ENCODE results near the gene LEKR1. TPM values are rescaled to one million over a fixed set of nuclear protein-coding genes. Genes with fewer than 3 reads are reported as not detected.
"Not testable (repeated sequence)": the region's sequence is repeated elsewhere in the genome, so short reads cannot be mapped to it uniquely, and the experiment has no call there.

Gene LEKR1
- total and polyA plus RNA-seq, 7 donors: 0.12 to 0.79 (median 0.32) TPM; not detected in 2

GRCh38 chr3:156873906-156874305 is 47.8 kb downstream of the LEKR1 start:
- TF ChIP-seq, protein P1, sequence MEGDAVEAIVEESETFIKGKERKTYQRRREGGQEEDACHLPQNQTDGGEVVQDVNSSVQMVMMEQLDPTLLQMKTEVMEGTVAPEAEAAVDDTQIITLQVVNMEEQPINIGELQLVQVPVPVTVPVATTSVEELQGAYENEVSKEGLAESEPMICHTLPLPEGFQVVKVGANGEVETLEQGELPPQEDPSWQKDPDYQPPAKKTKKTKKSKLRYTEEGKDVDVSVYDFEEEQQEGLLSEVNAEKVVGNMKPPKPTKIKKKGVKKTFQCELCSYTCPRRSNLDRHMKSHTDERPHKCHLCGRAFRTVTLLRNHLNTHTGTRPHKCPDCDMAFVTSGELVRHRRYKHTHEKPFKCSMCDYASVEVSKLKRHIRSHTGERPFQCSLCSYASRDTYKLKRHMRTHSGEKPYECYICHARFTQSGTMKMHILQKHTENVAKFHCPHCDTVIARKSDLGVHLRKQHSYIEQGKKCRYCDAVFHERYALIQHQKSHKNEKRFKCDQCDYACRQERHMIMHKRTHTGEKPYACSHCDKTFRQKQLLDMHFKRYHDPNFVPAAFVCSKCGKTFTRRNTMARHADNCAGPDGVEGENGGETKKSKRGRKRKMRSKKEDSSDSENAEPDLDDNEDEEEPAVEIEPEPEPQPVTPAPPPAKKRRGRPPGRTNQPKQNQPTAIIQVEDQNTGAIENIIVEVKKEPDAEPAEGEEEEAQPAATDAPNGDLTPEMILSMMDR (IDR thresholded peaks at IDR 0.05): no peak
- Histone ChIP-seq H3K27me3 (ENCODE audit: insufficient read depth in 3 of 3, low read length in 2 of 3) (no peaks in the 10 kb centered on the region), H3K4me1 (no peaks in the 10 kb centered on the region), H3K36me3 (ENCODE audit: insufficient read depth in 1 of 2, low read depth in 1 of 2) (no peaks in the 10 kb centered on the region), H3K4me3 (no peak overlapping the region), H3K27ac (no peak overlapping the region), H3K9me3 (peaks cover 32% of the 10 kb centered on the region)
- DNase-seq (no peak), ATAC-seq (no peak)
- 71 to 86% (median 79%) methylated on average over 1 of the region's 1 CpG for WGBS, 3 donors
- intact Hi-C loops (cut with DNase I): no loop called here

- H3K27ac ChIP-seq; DNase-seq; H3K36me3 ChIP-seq (ENCODE audit: insufficient read depth in 1 of 2, low read depth in 1 of 2); ATAC-seq; H3K9me3 ChIP-seq; H3K4me3 ChIP-seq; H3K27me3 ChIP-seq (ENCODE audit: insufficient read depth in 3 of 3, low read length in 2 of 3); intact Hi-C loops (cut with DNase I); H3K4me1 ChIP-seq: not testable (repeated sequence)
- WGBS, 3 donors: 93 to 97% (median 97%) methylated on average over 3 of the region's 3 CpGs
Observed at GRCh38 chr3:156879491-156879890, 53.3 kb downstream of the LEKR1 start.

- Histone ChIP-seq H3K9me3 (no peaks in the 10 kb centered on the region), H3K4me1 (no peaks in the 10 kb centered on the region), H3K4me3 (no peak overlapping the region), H3K27ac (no peak overlapping the region), H3K36me3 (ENCODE audit: insufficient read depth in 1 of 2, low read depth in 1 of 2) (no peaks in the 10 kb centered on the region), H3K27me3 (ENCODE audit: insufficient read depth in 3 of 3, low read length in 2 of 3) (no peaks in the 10 kb centered on the region)
- WGBS, 3 donors: 62 to 73% (median 62%) methylated on average over 1 of the region's 1 CpG
- DNase-seq (no peak), ATAC-seq (no peak)
- intact Hi-C loops (cut with DNase I): no loop called here
- TF ChIP-seq, protein P1 (IDR thresholded peaks at IDR 0.05): no peak
Observed at GRCh38 chr3:156885761-156886160, 59.6 kb downstream of the LEKR1 start.

DNA sequence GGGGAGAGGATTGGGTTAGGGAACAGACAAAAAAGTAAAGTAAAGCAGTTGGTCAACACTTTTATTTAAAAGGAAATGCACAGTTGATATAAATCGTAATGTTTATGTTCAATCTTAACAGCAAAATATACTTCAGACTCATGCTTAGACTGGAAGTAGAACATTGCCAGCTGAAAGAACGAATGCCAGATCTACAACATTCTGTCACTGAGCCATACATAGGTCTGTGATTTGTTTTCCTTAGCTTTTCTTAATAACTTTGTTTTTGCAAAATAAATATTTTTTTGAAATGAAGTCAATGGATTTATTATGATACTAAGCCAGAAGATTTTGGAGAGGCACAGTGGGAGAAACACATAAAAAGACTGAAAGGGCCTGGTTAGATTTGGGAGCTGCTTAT is 62.0 kb downstream of the LEKR1 start:
- no peaks in the 10 kb centered on the region for H3K4me1 ChIP-seq
- no peaks in the 10 kb centered on the region for H3K27me3 ChIP-seq (ENCODE audit: insufficient read depth in 3 of 3, low read length in 2 of 3)
- 74 to 80% (median 77%) methylated on average over 2 of the region's 2 CpGs for WGBS, 3 donors
- intact Hi-C loops (cut with DNase I): no loop called here
- TF ChIP-seq, protein P1 (IDR thresholded peaks at IDR 0.05): no peak
- no peaks in the 10 kb centered on the region for H3K9me3 ChIP-seq
- ATAC-seq (no peak), DNase-seq (no peak)
- H3K27ac ChIP-seq: no peak overlapping the region
- no peak overlapping the region for H3K4me3 ChIP-seq
- no peaks in the 10 kb centered on the region for H3K36me3 ChIP-seq (ENCODE audit: insufficient read depth in 1 of 2, low read depth in 1 of 2)

GRCh38 chr3:156888576-156888975 is 62.4 kb downstream of the LEKR1 start:
- intact Hi-C loops (cut with DNase I): no loop called here
- TF ChIP-seq, protein P1 (IDR thresholded peaks at IDR 0.05): no peak
- ATAC-seq (no peak), DNase-seq (no peak)
- Histone ChIP-seq H3K36me3 (ENCODE audit: insufficient read depth in 1 of 2, low read depth in 1 of 2) (no peaks in the 10 kb centered on the region), H3K9me3 (no peaks in the 10 kb centered on the region), H3K4me1 (no peaks in the 10 kb centered on the region), H3K27ac (no peak overlapping the region), H3K4me3 (no peak overlapping the region), H3K27me3 (ENCODE audit: insufficient read depth in 3 of 3, low read length in 2 of 3) (no peaks in the 10 kb centered on the region)
- WGBS, 3 donors: 24 to 67% (median 51%) methylated on average over 1 of the region's 1 CpG

All from psoas muscle (tissue), 8 donors.